Skin epidermis (tissue), 12 donors: ENCODE measurements around the gene ONECUT1.

ENCODE experiments used
- H3K27ac ChIP-seq, 21 experiments: fragments of 200-600 bp; sonication (generic) in 11 of 21; one replicate each; pipeline ENCODE4 v1.5.0; 2020; ENCODE audit warnings: mild to moderate bottlenecking in 3 of 21, inconsistent platforms in 2 of 21, moderate library complexity in 2 of 21
- H3K4me3 ChIP-seq, 7 experiments: fragments of 200-600 bp; sonication (generic) in 2 of 7; one replicate each; pipeline ENCODE4 v1.5.0; 2020; ENCODE audit warnings: inconsistent platforms in 2 of 7, mild to moderate bottlenecking in 2 of 7, moderate library complexity in 1 of 7

The ONECUT1 gene

GRCh38 chr15:52735231-52736089 is 54.7 kb downstream of the ONECUT1 start:
- H3K27ac ChIP-seq = no peak overlapping the region
- no peak overlapping the region for H3K4me3 ChIP-seq

- Histone ChIP-seq H3K4me3 (no peak overlapping the region), H3K27ac (peak overlapping the region in 2 of 21 experiments; percentile 1 to 40)
These were observed 55.8 kb downstream of the ONECUT1 start for GRCh38 chr15:52734329-52734728.

- peak overlapping the region in 10 of 21 experiments; percentile 1 to 54 (median 32) for H3K27ac ChIP-seq
- H3K4me3 ChIP-seq = no peak overlapping the region
These were observed 56.4 kb downstream of the ONECUT1 start for GRCh38 chr15:52733696-52734255.

GRCh38 chr15:52733088-52733487 is 57.0 kb downstream of the ONECUT1 start:
- no peak overlapping the region for H3K4me3 ChIP-seq
- peak overlapping the region in 1 of 21 experiments; percentile 4 for H3K27ac ChIP-seq

GRCh38 chr15:52732551-52732950 is 57.6 kb downstream of the ONECUT1 start:
- Histone ChIP-seq H3K27ac (no peak overlapping the region), H3K4me3 (no peak overlapping the region)

- H3K27ac ChIP-seq = no peak overlapping the region
- H3K4me3 ChIP-seq = no peak overlapping the region
These were observed 58.2 kb downstream of the ONECUT1 start for GRCh38 chr15:52731732-52732470.

- no peak overlapping the region for H3K4me3 ChIP-seq
- H3K27ac ChIP-seq = no peak overlapping the region
These were observed 59.1 kb downstream of the ONECUT1 start for GRCh38 chr15:52731004-52731403.

GRCh38 chr15:52730594-52730993 is 59.5 kb downstream of the ONECUT1 start:
- Histone ChIP-seq H3K27ac (peak overlapping the region in 4 of 21 experiments; percentile 33 to 59 (median 50)), H3K4me3 (no peak overlapping the region)

GRCh38 chr15:52730173-52730572 is 60.0 kb downstream of the ONECUT1 start:
- peak overlapping the region in 4 of 21 experiments; percentile 33 to 59 (median 50) for H3K27ac ChIP-seq
- H3K4me3 ChIP-seq = no peak overlapping the region

- Histone ChIP-seq H3K4me3 (no peak overlapping the region), H3K27ac (peak overlapping the region in 2 of 21 experiments; percentile 8 to 55)
These were observed 61.2 kb downstream of the ONECUT1 start for GRCh38 chr15:52728899-52729298.

GRCh38 chr15:52727815-52728214 is 62.3 kb downstream of the ONECUT1 start:
- Histone ChIP-seq H3K27ac (no peak overlapping the region), H3K4me3 (no peak overlapping the region)

- Histone ChIP-seq H3K4me3 (no peak overlapping the region), H3K27ac (no peak overlapping the region)
These were observed 63.9 kb downstream of the ONECUT1 start for GRCh38 chr15:52726195-52726594.

GRCh38 chr15:52718551-52718950 is 71.6 kb downstream of the ONECUT1 start:
- Histone ChIP-seq H3K4me3 (no peak overlapping the region), H3K27ac (no peak overlapping the region)

GRCh38 chr15:52717924-52718323 is 72.2 kb downstream of the ONECUT1 start:
- Histone ChIP-seq H3K4me3 (no peak overlapping the region), H3K27ac (no peak overlapping the region)

- H3K4me3 ChIP-seq = no peak overlapping the region
- no peak overlapping the region for H3K27ac ChIP-seq
These were observed 72.7 kb downstream of the ONECUT1 start for GRCh38 chr15:52717481-52717880.

- Histone ChIP-seq H3K4me3 (no peak overlapping the region), H3K27ac (no peak overlapping the region)
These were observed 73.6 kb downstream of the ONECUT1 start for GRCh38 chr15:52716536-52716935.

GRCh38 chr15:52715411-52715810 is 74.7 kb downstream of the ONECUT1 start:
- H3K27ac ChIP-seq = no peak overlapping the region
- H3K4me3 ChIP-seq = no peak overlapping the region

GRCh38 chr15:52714968-52715367 is 75.2 kb downstream of the ONECUT1 start:
- H3K27ac ChIP-seq = no peak overlapping the region
- H3K4me3 ChIP-seq = no peak overlapping the region

- H3K4me3 ChIP-seq = no peak overlapping the region
- peak overlapping the region in 2 of 21 experiments; percentile 56 to 77 for H3K27ac ChIP-seq
These were observed 79.3 kb downstream of the ONECUT1 start for GRCh38 chr15:52710708-52711389.
